ENCODE results near the gene IGFBP4. TPM values are rescaled to one million over a fixed set of nuclear protein-coding genes. Genes with fewer than 3 reads are reported as not detected.
A peak's percentile ranks its signal among the peaks of the same experiment; 100 is the strongest.

Gene IGFBP4
- total RNA-seq, 3 donors from 2014 or later (not counting 1 experiment from before 2014, with no cell fraction given): 2.1 to 8.1 (median 2.8) TPM

DNA sequence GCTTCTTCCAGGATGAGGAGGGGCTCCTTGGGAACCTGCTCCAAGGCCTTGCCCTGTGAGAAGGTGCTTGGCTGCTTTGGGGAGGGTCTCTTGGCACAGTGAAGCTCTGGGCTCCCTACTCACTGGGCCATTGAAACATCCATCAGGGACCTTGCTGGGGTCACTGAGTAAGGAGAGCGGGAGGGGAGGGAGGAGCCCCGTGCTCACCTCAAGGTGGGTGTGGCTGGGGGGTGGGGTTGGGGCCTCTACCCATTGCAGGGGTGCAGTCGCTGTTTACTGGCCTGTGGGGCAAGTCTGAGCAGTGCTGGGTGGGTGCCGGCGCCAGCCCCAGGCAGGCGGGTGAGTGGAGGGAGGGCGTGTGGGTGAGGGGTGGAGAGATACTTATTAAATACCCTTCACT is 48.2 kb downstream of the IGFBP4 start:
- no peak for TF ChIP-seq CTCF (IDR thresholded peaks at IDR 0.05)
- Histone ChIP-seq H3K27me3 (ENCODE audit: control insufficient read depth, insufficient read depth, low read length) (no peaks in the 10 kb centered on the region), H3K4me3 (ENCODE audit: low read length) (no peak overlapping the region), H3K27ac (ENCODE audit: low read length) (no peak overlapping the region), H3K4me1 (ENCODE audit: control insufficient read depth, insufficient read depth, low read length) (peaks cover 24% of the 10 kb centered on the region), H3K9me3 (ENCODE audit: control insufficient read depth, insufficient read depth, low read length) (no peaks in the 10 kb centered on the region), H3K36me3 (ENCODE audit: control insufficient read depth, insufficient read depth, low read length) (no peaks in the 10 kb centered on the region)
- no peaks in the 10 kb centered on the region for H3K36me3 Mint-ChIP-seq
- peak overlapping the region; percentile 13 for H3K4me3 Mint-ChIP-seq
- intact Hi-C loops (cut with micrococcal nuclease): no loop called here
- WGBS (ENCODE audit: insufficient coverage): 89% methylated on average over 7 of the region's 7 CpGs
- DNase-seq: no peak
- H3K9me3 Mint-ChIP-seq: no peaks in the 10 kb centered on the region
- H3K4me1 Mint-ChIP-seq: peaks cover 15 to 30% of the 10 kb centered on the region in 2 donors
- H3K27ac Mint-ChIP-seq: no peak overlapping the region
- H3K27me3 Mint-ChIP-seq (ENCODE audit: low read depth in 2 of 2): peaks cover 0 to 5% of the 10 kb centered on the region in 2 donors
- no peak for ATAC-seq

GRCh38 chr17:40493697-40494096 is 50.4 kb downstream of the IGFBP4 start:
- H3K27me3 Mint-ChIP-seq (ENCODE audit: low read depth in 2 of 2): peaks cover 0 to 8% of the 10 kb centered on the region in 2 donors
- no peaks in the 10 kb centered on the region for H3K36me3 Mint-ChIP-seq
- H3K27ac ChIP-seq (ENCODE audit: low read length): no peak overlapping the region
- no peak for TF ChIP-seq CTCF (IDR thresholded peaks at IDR 0.05)
- DNase-seq: no peak
- WGBS (ENCODE audit: insufficient coverage): 88% methylated on average over 4 of the region's 4 CpGs
- H3K27me3 ChIP-seq (ENCODE audit: control insufficient read depth, insufficient read depth, low read length): no peaks in the 10 kb centered on the region
- H3K36me3 ChIP-seq (ENCODE audit: control insufficient read depth, insufficient read depth, low read length): no peaks in the 10 kb centered on the region
- ATAC-seq: no peak
- H3K9me3 Mint-ChIP-seq: no peaks in the 10 kb centered on the region
- H3K4me3 ChIP-seq (ENCODE audit: low read length): no peak overlapping the region
- H3K4me1 ChIP-seq (ENCODE audit: control insufficient read depth, insufficient read depth, low read length): peaks cover 22% of the 10 kb centered on the region
- peaks cover 15 to 19% of the 10 kb centered on the region in 2 donors for H3K4me1 Mint-ChIP-seq
- intact Hi-C loops (cut with micrococcal nuclease): no loop called here
- no peak overlapping the region for H3K27ac Mint-ChIP-seq
- no peaks in the 10 kb centered on the region for H3K9me3 ChIP-seq (ENCODE audit: control insufficient read depth, insufficient read depth, low read length)
- no peak overlapping the region for H3K4me3 Mint-ChIP-seq

DNA sequence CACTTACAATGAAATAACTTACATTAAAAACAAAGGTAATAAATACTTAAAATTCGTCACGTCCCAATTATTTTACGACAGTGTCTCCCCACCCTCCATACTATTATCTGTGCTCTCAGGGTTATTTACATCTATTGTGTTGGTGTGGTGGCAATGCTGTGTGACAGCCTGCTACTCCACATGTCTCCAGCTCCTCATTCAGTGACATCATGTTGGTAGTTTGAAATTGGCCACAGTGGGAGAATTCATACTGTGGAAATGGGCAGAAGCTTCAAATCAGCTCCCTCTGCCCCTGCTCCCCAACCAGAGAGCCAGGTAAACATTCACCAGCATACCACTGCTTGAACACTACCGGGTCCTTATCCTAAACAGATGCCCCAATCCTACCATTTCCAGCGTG is 51.9 kb downstream of the IGFBP4 start:
- H3K27ac Mint-ChIP-seq: no peak overlapping the region
- 93% methylated on average over 2 of the region's 5 CpGs for WGBS (ENCODE audit: insufficient coverage)
- H3K9me3 Mint-ChIP-seq: no peaks in the 10 kb centered on the region

More for the DNA sequence above, 51.9 kb downstream of the IGFBP4 start:
- H3K36me3 ChIP-seq (ENCODE audit: control insufficient read depth, insufficient read depth, low read length): no peaks in the 10 kb centered on the region
- H3K4me1 ChIP-seq (ENCODE audit: control insufficient read depth, insufficient read depth, low read length): peaks cover 8% of the 10 kb centered on the region
- Mint-ChIP-seq H3K4me3 (no peak overlapping the region), H3K36me3 (no peaks in the 10 kb centered on the region), H3K27me3 (ENCODE audit: low read depth in 2 of 2) (peaks cover 2 to 14% of the 10 kb centered on the region in 2 donors), H3K4me1 (peaks cover 11 to 19% of the 10 kb centered on the region in 2 donors)
- H3K4me3 ChIP-seq (ENCODE audit: low read length): no peak overlapping the region
- H3K27ac ChIP-seq (ENCODE audit: low read length): no peak overlapping the region
- ATAC-seq: no peak
- no peaks in the 10 kb centered on the region for H3K27me3 ChIP-seq (ENCODE audit: control insufficient read depth, insufficient read depth, low read length)
- H3K9me3 ChIP-seq (ENCODE audit: control insufficient read depth, insufficient read depth, low read length): no peaks in the 10 kb centered on the region
- DNase-seq: no peak
- TF ChIP-seq CTCF (IDR thresholded peaks at IDR 0.05): no peak
- intact Hi-C loops (cut with micrococcal nuclease): no loop called here
